Measurements from ENCODE around the gene ADCY2.

- TF ChIP-seq POLR2A (IDR thresholded peaks at IDR 0.05; ENCODE audit: low read length) (no peak), GATA1 (IDR thresholded peaks at IDR 0.05; ENCODE audit: low read depth, low read length) (no peak)
Measured at GRCh38 chr5:7539571-7539970, 143.6 kb downstream of the ADCY2 start.
